Measurements from ENCODE around the gene VAV3. TPM values are rescaled to one million over a fixed set of nuclear protein-coding genes. Genes with fewer than 3 reads are reported as not detected.

The VAV3 gene
- total and polyA plus RNA-seq, 2 of the 8 experiments (the other 6 are each of a cell fraction or from before 2014, with no cell fraction given) = 2.9 to 7.9 TPM

DNA sequence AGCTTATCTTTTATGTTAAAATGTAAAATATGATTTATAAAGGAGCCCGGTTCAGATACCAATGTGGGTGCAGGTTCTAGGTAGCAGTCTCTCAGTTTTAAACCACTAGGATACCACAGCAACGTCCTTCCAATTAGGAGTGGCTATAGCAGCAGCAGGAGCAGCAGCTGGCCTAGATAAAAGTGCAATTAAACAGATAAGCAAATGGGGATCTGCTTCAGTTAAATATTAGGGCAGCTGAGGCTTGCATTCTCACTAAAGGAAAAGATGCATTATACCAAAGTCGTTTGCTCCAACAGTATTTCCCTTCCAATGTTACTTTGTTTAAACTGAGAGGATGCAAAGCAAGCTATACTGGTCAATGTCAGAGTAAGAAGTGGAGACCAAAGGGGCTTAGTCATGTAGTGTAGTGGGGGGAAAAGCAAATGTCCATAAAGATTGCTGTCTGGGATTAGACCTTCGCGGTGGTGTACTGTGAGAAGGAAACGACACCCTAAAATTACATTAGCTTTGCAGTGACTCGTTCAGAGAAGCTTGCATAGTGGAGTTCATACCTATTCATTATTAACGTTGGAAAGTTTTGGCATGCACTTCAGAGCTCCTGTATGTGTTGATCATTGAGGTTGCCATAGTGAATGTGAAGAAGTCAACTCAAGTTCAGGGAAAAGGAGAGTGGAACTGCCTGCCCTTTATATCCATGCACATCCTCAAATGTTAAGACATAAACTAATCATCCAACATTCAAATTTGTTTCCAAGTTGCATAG, 272.2 kb downstream of the VAV3 start:
- H2BK15ac ChIP-seq (ENCODE audit: low read length) = no peak overlapping the region
- H3K9ac ChIP-seq (replicated peaks in 1 of 4; ENCODE audit: extremely low read depth in 1 of 4, low read depth in 3 of 4, low read length in 3 of 4) = no peak overlapping the region
- no peak overlapping the region for H2BK12ac ChIP-seq (ENCODE audit: low read depth, low read length)
- H2BK5ac ChIP-seq (ENCODE audit: low read depth, low read length) = no peak overlapping the region
- H3K56ac ChIP-seq (replicated peaks; ENCODE audit: insufficient read length, low read depth, low read length) = no peak overlapping the region
- H4K5ac ChIP-seq (ENCODE audit: insufficient read length, low read depth, low read length) = no peak overlapping the region
- peaks cover 0 to 3% (median 1%) of the 10 kb centered on the region in 4 experiments; a peak in 2 of 7 replicates for H3K4me1 ChIP-seq (replicated peaks in 1 of 4; ENCODE audit: control insufficient read depth in 3 of 4, insufficient read depth in 4 of 4, low read length in 3 of 4)
- ChIA-PET CTCF (ENCODE audit: partially characterized antibody) (no interaction called here), POLR2A (ENCODE audit: partially characterized antibody) (interaction anchor here (1.8 kb wide), 1 partner anchor 11 kb away, joined by 3 read pairs; no protein-coding TSS in a partner anchor)
- no peaks in the 10 kb centered on the region for H3K9me3 ChIP-seq (ENCODE audit: insufficient read depth in 2 of 2, low read depth in 1 of 2, low read length in 1 of 2)
- FAIRE-seq (no peak), DNase-seq (ENCODE audit: low read depth in 1 of 2, low spot score in 2 of 2) (no peak)
- H4K20me1 ChIP-seq (replicated peaks in 1 of 2; ENCODE audit: control insufficient read depth in 1 of 2, insufficient read depth in 2 of 2, low read length in 2 of 2) = no peaks in the 10 kb centered on the region
- no peak overlapping the region for H3K18ac ChIP-seq (ENCODE audit: extremely low read depth, low read length)
- H3K23ac ChIP-seq (ENCODE audit: insufficient read length) = no peak overlapping the region
- no peaks in the 10 kb centered on the region for H3K79me2 ChIP-seq (ENCODE audit: control insufficient read depth in 1 of 2, insufficient read depth in 2 of 2, low read length in 2 of 2)
- no peak overlapping the region for H3K14ac ChIP-seq (ENCODE audit: insufficient read length)
- H3K27me3 ChIP-seq (replicated peaks in 1 of 4; ENCODE audit: control insufficient read depth in 3 of 4, extremely low read depth in 1 of 4, insufficient read depth in 3 of 4, low read length in 3 of 4) = no peaks in the 10 kb centered on the region
- H2AFZ ChIP-seq (ENCODE audit: low read length) = no peak overlapping the region
- H3K27ac ChIP-seq (ENCODE audit: low read depth, low read length) = no peak overlapping the region
- H3K4me2 ChIP-seq (ENCODE audit: insufficient read depth in 1 of 2, low read depth in 2 of 2, low read length in 2 of 2) = no peak overlapping the region
- no peaks in the 10 kb centered on the region for H3K79me1 ChIP-seq (ENCODE audit: low read depth, low read length)
- no peaks in the 10 kb centered on the region for H3K36me3 ChIP-seq (ENCODE audit: control insufficient read depth in 2 of 4, insufficient read depth in 4 of 4, low read length in 3 of 4)
- no peak overlapping the region for H4K8ac ChIP-seq (ENCODE audit: extremely low read depth, insufficient read depth, low read length)
- H4K91ac ChIP-seq (replicated peaks; ENCODE audit: insufficient read length, low read length) = no peak overlapping the region
- no peak overlapping the region for H3K4me3 ChIP-seq (ENCODE audit: extremely low read depth in 1 of 4, insufficient read depth in 2 of 4, low read depth in 3 of 4, low read length in 4 of 4)
- no peak overlapping the region for H2BK120ac ChIP-seq (replicated peaks; ENCODE audit: low read depth, low read length)
- TF ChIP-seq CHD2 (IDR thresholded peaks at IDR 0.05; ENCODE audit: low read length) (no peak), SRF (IDR thresholded peaks at IDR 0.05; ENCODE audit: low read depth, low read length) (no peak), EZH2 (IDR thresholded peaks at IDR 0.05; ENCODE audit: low read depth, low read length, severe bottlenecking) (no peak), EP300 (IDR thresholded peaks at IDR 0.05; ENCODE audit: borderline replicate concordance in 1 of 2, low read depth in 2 of 2, low read length in 2 of 2) (no peak), NANOG (IDR thresholded peaks at IDR 0.05; ENCODE audit: insufficient read depth, low read depth, low read length, poor library complexity, severe bottlenecking) (no peak), CBX8 (IDR thresholded peaks at IDR 0.05; ENCODE audit: borderline replicate concordance, low read depth, low read length) (no peak)
- TF ChIP-seq, protein P1, sequence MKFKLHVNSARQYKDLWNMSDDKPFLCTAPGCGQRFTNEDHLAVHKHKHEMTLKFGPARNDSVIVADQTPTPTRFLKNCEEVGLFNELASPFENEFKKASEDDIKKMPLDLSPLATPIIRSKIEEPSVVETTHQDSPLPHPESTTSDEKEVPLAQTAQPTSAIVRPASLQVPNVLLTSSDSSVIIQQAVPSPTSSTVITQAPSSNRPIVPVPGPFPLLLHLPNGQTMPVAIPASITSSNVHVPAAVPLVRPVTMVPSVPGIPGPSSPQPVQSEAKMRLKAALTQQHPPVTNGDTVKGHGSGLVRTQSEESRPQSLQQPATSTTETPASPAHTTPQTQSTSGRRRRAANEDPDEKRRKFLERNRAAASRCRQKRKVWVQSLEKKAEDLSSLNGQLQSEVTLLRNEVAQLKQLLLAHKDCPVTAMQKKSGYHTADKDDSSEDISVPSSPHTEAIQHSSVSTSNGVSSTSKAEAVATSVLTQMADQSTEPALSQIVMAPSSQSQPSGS (IDR thresholded peaks at IDR 0.05; ENCODE audit: low read length) = no peak
- H3K23me2 ChIP-seq (ENCODE audit: low read depth, low read length) = no peaks in the 10 kb centered on the region
- no peak overlapping the region for H3K4ac ChIP-seq (replicated peaks; ENCODE audit: insufficient read length, low read depth, low read length)
- H2AK5ac ChIP-seq (ENCODE audit: low read depth, low read length) = no peak overlapping the region
- H2BK20ac ChIP-seq (ENCODE audit: low read length) = no peak overlapping the region
- 92% methylated on average over 8 of the region's 8 CpGs; no CpG with 5 or more reads in 1 of the 2 experiments for WGBS, 2 experiments (ENCODE audit: extremely low coverage in 1 of 2, insufficient coverage in 1 of 2, insufficient read length in 1 of 2, insufficient replicate concordance in 2 of 2, low coverage in 1 of 2, low lambda C conversion rate in 2 of 2, missing lambda C conversion rate in 1 of 2)
